Adipocyte (in vitro differentiated cells): ENCODE results near the gene CNN3.
A peak's percentile ranks its signal among the peaks of the same experiment; 100 is the strongest.

Experiments used
- DNase-seq: peaks from one replicate; pipeline ENCODE4 v3.0.0-alpha.2; 2015; ENCODE audit warnings: low read depth
- H3K27me3 ChIP-seq: replicated peaks from 2 replicates; pipeline ENCODE4 v1.7.0; 2013; ENCODE audit warnings: mild to moderate bottlenecking, low read length, moderate library complexity; ENCODE audit not compliant: control insufficient read depth, insufficient read depth
- H3K36me3 ChIP-seq: 2 replicates; pipeline ENCODE4 v1.7.0; 2013; ENCODE audit warnings: low read length, mild to moderate bottlenecking, moderate library complexity; ENCODE audit not compliant: control insufficient read depth, insufficient read depth, severe bottlenecking
- H3K4me1 ChIP-seq: 2 replicates; pipeline ENCODE4 v1.7.0; 2013; ENCODE audit warnings: mild to moderate bottlenecking, low read length, moderate library complexity; ENCODE audit not compliant: control insufficient read depth, insufficient read depth
- H3K4me3 ChIP-seq: 2 replicates; pipeline ENCODE4 v1.7.0; 2013; ENCODE audit warnings: mild to moderate bottlenecking, low read length, moderate library complexity
- H3K9ac ChIP-seq: 2 replicates; pipeline ENCODE4 v1.7.0; 2013; ENCODE audit warnings: mild to moderate bottlenecking, low read length, moderate library complexity
- H3K9me3 ChIP-seq: 2 replicates; pipeline ENCODE4 v1.7.0; 2013; ENCODE audit warnings: mild to moderate bottlenecking, low read length, moderate library complexity; ENCODE audit not compliant: control insufficient read depth

CNN3 gene

DNA sequence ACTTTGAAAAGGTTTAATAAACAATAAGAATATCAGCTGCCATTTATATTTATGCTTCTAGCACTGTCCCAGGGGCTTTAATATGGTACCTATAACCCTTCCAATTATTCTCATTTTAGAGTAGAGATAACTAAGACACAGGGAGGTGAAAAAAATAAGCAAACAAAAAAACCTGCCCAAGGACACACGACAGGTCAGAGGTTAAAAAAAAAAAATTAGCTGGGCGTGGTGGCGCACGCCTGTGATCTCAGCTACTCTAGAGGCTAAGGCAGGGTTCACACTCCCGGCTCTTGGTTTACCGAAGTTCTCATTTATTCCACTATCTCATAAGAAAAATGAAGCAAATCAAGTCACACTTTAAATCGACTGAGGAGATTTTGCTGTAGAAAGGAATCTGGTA, 34.7 kb upstream of the CNN3 start:
- Histone ChIP-seq H3K9me3 (no peaks in the 10 kb centered on the region), H3K36me3 (no peaks in the 10 kb centered on the region), H3K4me3 (no peak overlapping the region), H3K27me3 (no peaks in the 10 kb centered on the region), H3K9ac (no peak overlapping the region), H3K4me1 (peaks cover 24% of the 10 kb centered on the region)
- no peak for DNase-seq

DNA sequence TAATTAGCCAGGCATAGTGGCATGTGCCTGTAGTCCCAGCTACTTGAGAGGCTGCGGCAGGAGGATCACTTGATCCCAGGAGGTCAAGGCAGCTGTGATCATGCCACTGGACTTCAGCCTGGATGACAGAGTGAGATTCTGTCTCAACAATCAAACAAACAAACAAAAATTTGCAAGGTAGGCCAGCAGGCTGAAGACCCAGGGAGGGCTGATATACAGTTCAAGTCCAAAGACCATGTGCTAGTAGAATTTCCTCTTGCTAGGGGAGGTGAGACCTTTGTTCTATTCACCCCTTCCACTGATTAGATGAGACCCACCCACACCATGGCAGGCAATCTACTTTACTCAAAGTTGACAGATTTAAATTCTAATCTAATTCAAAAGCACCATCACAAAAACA, 31.2 kb upstream of the CNN3 start:
- no peaks in the 10 kb centered on the region for H3K36me3 ChIP-seq

DNA sequence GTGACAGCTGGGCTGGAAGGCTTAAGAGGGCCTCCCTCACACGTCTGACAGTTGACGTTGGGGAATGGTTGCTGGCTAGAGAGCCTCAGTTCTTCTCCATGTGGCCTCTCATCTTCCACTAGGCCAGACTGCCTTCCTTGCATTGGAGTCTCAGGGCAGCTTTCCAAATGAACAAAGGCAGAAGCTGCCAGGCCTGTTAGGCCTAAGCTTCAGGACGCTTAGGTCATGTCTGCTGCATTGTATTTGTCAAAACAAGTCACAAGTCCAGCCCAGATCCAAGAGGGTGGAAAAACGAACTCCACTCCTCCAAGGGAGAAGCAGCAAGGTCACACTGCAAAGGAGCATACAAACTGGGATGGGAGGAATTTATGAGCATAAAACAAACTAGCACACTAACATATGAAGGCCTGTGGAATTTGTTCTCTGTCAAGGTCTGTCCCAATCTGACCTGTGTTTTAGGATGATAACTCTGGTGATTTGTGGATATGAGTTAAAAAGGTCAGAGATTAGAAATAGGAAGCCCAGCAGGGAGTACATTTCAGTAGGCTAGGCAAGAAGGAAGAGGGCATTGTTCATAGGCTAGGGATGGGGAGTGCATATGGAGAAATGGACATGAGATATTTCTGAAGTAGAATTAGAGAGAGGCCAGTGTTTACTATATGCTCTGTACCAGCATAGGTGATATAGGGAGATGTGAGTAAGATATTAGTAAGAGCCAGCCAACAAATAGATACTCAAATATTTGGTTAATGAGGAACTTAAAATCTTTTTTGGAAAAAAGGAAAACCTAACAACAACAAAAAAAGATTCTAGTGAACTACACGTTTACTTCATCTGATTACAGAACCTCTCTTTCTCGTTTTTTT, 29.1 kb upstream of the CNN3 start:
- Histone ChIP-seq H3K9ac (no peak overlapping the region), H3K27me3 (no peaks in the 10 kb centered on the region), H3K4me3 (no peak overlapping the region), H3K36me3 (no peaks in the 10 kb centered on the region), H3K9me3 (no peaks in the 10 kb centered on the region), H3K4me1 (peaks cover 26% of the 10 kb centered on the region)
- DNase-seq: no peak

More for the DNA sequence above, 31.2 kb upstream of the CNN3 start:
- Histone ChIP-seq H3K4me1 (peaks cover 32% of the 10 kb centered on the region), H3K9me3 (no peaks in the 10 kb centered on the region), H3K9ac (no peak overlapping the region), H3K4me3 (no peak overlapping the region), H3K27me3 (no peaks in the 10 kb centered on the region)
- DNase-seq: no peak

DNA sequence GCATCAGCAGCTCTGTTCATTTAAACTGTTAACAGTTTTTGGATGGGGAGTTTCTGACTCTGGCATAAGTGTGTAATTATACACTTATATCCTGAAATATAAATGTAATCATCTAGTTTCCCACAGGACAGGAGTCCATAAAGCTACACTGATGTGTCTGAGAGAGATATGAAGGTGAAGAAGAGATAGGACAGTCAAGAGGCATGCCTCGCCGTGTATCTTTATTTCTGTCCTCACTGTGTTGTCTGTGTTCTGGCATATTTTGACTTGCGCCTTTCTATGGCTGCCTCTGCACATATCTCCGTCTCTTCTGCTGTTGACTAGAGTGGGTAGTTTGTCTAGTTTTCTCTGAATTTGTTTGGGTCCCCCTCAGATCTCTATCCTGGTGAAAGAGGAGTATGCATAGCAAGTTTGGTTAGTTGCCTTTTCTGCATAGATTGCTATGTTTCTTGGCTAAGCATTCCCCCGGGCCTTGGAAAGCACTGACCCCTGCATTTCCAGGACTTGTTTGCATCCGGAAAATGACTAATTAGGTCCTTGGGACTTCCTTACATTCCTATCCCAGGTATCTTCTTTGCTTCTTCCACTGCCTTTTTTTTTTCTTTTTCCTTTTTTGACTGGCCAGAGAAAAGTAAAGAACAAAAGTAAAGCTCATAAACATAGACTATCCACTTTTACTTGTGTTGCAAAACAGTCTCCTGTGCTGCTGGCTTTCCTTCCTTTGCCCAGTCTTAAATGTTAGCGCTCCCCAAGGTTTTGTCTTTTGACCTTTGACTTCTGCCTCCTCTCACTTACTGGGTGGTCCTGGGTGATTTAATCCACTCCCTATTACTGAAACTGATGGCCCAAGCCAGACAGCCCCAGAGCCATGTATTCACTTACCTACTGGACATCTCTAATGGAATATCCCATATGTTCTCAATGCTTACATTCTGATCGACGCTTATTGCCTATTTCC, 27.6 kb upstream of the CNN3 start:
- no peak for DNase-seq
- Histone ChIP-seq H3K4me3 (no peak overlapping the region), H3K9me3 (no peaks in the 10 kb centered on the region), H3K9ac (no peak overlapping the region), H3K27me3 (no peaks in the 10 kb centered on the region), H3K4me1 (peaks cover 35% of the 10 kb centered on the region), H3K36me3 (no peaks in the 10 kb centered on the region)

DNA sequence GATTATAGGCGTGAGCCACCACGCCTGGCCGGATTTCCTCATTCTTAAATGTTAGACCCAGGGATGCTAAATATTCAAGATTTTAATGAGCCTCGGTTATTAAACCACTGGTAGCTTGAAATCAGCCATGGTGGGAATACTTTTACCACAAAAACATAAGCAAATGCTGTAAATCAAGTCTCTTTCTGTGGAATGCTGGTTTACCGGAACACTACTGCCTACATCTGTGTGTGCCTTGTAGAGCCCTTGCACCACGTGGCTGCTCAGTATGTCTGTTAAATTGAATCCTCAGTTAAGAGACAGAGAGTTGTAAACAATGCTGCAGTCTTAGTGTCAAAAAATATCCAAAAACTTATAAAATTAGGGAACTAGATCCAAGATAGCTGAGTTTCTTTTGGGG, 26.8 kb upstream of the CNN3 start:
- H3K36me3 ChIP-seq: no peaks in the 10 kb centered on the region
- H3K4me1 ChIP-seq: peaks cover 36% of the 10 kb centered on the region
- no peak for DNase-seq
- no peak overlapping the region for H3K4me3 ChIP-seq
- H3K9me3 ChIP-seq: no peaks in the 10 kb centered on the region
- H3K27me3 ChIP-seq: no peaks in the 10 kb centered on the region
- no peak overlapping the region for H3K9ac ChIP-seq

DNA sequence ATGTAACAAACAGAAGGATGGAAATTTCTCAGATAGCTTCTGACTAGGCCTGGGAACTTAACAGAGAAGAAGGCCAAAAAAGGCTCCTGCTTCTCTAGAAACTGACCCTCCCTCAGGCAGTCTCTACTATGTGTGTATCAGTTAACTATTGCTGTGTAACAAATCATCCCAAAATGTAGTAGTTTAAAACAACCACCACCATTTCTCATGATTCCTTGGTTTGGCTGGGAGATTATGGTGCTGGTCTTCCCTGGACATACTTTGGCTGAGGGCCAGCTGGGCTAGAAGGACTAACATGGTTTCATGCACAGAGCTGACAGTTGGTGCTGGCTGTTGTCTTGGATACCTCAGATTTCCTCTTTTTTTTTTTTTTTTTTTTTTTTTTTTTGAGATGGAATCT, 26.2 kb upstream of the CNN3 start:
- H3K9ac ChIP-seq: no peak overlapping the region
- no peaks in the 10 kb centered on the region for H3K27me3 ChIP-seq
- no peaks in the 10 kb centered on the region for H3K36me3 ChIP-seq
- no peaks in the 10 kb centered on the region for H3K9me3 ChIP-seq
- no peak for DNase-seq
- peaks cover 36% of the 10 kb centered on the region for H3K4me1 ChIP-seq
- no peak overlapping the region for H3K4me3 ChIP-seq

DNA sequence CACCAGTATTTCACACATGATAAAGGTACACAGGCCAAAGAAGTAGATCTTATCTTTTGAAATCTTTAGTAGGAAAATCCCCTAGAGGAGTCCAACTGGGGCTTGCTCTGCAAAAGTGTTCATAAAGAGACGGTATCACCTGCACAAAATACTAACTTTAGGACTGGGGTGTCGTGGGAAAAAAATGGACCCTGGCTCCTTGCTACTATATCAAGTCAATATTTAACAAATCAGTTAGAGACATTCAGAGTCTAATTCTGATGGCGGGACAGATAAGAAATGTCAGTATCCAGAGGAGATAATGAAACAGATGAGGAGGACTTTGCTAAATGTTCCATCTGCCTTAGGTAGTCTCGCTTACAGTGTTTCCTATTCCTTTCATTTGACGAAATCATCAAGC, 25.6 kb upstream of the CNN3 start:
- no peak overlapping the region for H3K9ac ChIP-seq
- DNase-seq: no peak
- H3K36me3 ChIP-seq: no peaks in the 10 kb centered on the region
- no peak overlapping the region for H3K4me3 ChIP-seq
- no peaks in the 10 kb centered on the region for H3K27me3 ChIP-seq
- H3K4me1 ChIP-seq: peaks cover 41% of the 10 kb centered on the region
- H3K9me3 ChIP-seq: no peaks in the 10 kb centered on the region

DNA sequence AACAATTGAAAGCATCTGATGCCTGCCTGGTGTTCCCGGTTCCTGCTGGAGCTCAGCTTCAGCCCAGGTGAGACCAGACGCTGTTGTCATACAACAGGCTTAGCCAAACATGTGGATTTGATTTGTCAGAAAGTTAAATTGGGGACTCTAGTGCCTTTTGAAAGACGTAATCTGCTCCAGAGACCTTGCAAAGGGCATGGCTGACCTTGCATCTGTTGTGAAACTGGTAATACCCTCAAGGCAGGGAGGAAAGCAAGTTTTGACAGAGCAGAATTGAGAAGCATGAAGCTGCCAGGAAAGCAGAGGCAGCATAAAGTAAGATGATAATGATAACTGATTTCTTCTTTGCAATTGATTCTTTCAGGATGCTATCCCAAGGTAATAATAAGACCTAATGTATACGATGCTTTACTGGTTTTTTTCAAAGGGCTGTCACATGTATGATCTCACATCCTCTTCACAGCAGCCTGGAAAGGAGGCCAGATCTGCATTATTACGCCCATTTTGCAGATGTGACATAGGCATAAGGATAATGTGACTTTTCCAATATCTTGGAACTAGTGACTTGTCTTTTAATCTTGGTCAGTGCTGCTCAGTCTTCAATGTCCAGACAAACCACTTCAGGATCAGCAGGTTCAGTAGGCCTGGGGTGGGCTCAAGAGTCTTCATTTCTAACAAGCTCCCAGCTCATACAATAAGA, 24.7 kb upstream of the CNN3 start:
- H3K36me3 ChIP-seq: no peaks in the 10 kb centered on the region
- H3K4me3 ChIP-seq: no peak overlapping the region
- no peak overlapping the region for H3K9ac ChIP-seq
- peak; percentile 90 for DNase-seq
- no peaks in the 10 kb centered on the region for H3K9me3 ChIP-seq
- H3K4me1 ChIP-seq: peaks cover 48% of the 10 kb centered on the region
- no peaks in the 10 kb centered on the region for H3K27me3 ChIP-seq

DNA sequence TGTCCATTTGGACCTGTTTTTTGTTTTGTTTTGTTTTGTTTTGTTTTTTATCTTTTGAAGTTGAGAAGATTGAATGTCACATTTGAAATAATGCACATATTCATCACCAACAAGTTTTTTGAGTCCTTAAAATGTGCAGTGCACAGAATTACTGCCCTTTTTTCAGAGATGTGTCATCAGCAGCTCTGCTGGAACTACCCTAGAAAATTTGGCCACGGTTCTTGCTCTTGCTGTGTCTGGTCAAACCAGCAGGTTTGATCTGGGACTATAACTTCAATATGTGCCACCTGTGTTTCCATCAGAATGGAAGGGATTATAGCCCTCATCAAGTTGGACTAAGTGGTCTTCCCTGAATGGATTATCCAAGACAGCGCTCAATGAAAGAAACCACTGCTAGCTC, 24.1 kb upstream of the CNN3 start:
- Histone ChIP-seq H3K4me1 (peaks cover 46% of the 10 kb centered on the region), H3K4me3 (no peak overlapping the region), H3K27me3 (no peaks in the 10 kb centered on the region), H3K9ac (no peak overlapping the region), H3K9me3 (no peaks in the 10 kb centered on the region), H3K36me3 (no peaks in the 10 kb centered on the region)
- peak; percentile 58 for DNase-seq

DNA sequence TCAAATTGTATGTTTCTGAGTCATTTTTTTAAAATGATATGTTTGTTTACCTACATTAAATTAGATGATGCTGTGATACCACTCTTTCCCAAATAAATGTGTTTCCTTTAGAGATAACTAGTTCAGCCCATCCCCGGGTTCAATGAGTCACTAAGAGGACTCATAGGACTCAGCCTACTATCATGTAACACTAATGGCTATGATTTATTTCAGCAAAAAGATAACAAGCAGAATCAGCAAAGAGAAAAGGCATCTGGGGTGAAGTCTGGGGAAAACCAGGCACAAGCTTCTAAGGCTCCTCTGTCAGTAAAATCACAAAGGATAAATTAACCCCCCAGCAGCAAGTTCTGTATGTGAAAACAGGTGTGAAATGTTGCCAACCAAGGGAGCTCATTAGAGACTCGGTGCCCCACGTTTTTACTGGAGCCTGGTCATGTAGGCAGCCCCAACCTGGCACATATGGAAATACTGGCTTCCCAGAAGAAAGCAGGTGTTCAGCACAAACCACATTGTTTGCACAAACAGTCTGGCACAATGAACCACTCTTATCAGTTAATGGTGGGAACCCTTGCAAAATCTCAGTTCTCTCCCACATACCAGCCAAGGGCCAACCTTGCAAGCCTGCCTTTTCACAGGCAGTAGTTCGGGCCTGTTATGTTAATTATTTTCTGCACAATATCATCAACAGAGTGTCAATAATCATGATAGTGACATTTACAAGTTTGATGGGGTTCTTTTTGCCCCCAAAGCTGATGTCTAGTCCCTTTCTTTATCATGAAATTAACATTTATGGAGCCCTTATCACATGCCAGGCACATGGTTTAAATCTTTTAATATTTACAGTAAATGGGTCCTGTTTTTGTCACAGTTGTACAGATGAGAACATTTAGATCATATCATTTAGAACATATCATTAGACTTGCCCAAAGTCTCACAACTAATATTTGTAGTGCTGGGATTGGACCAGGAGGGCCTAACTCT, 23.1 kb upstream of the CNN3 start:
- H3K36me3 ChIP-seq: no peaks in the 10 kb centered on the region
- peaks cover 40% of the 10 kb centered on the region for H3K4me1 ChIP-seq
- no peak overlapping the region for H3K9ac ChIP-seq
- H3K4me3 ChIP-seq: no peak overlapping the region
- no peak for DNase-seq
- no peaks in the 10 kb centered on the region for H3K27me3 ChIP-seq
- no peaks in the 10 kb centered on the region for H3K9me3 ChIP-seq
